Measurements from ENCODE around the gene NCOA1. TPM values are rescaled to one million over a fixed set of nuclear protein-coding genes. Genes with fewer than 3 reads are reported as not detected.

The NCOA1 gene
- total and polyA plus RNA-seq, 2 donors (not counting 3 experiments of a cell fraction or from before 2014, with no cell fraction given) = 11.4 to 14.1 TPM

DNA sequence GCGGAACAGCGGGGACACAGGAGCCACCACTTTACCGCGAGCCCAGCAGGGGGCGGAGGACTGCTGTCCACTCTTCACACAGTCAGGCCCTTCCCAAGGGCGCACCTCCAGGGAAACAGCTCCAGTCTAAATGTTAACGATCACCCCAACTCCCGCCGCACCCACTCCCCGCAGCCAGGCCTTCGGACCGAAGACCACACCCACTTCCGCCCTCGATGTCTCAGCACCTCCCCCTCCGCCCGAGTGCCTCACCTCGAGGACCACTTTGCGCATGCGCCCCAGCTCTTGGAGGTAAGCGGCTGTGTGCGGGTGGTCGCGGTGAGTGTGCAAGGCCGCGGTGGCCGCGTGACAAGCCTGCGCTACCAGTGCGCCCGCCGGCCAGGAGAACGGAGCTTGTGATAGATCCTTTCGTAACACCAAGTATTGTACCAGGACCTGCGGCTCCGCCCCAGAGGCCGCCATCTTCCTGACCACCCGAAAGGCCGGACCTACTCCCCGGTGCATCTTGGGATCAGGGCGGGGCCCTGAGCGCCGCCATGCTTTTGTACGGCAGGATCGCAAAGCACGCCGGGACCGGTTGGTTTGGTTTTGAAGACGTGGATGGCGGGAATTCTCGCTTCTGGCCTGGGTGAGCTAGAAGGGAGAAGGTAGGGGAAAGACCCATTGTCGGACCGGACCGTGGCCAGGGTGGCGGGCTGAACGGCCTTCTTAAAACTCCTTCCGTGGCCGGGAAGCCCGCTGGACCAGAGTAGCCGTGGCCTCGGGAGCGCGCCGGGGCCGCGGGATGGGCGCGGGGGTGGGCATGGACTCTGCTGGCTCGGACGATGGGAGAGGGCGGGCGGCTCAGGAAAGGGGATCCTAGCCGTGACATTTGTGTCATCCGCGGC lies 302.1 kb downstream of the NCOA1 start, which contains the start of the genes CENPO and PTRHD1:
Gene CENPO, plus strand, starts transcription at position 552 of the 887 bp plus-strand sequence. CDS start 495 bp downstream, outside the sequence.
Gene PTRHD1, minus strand, starts transcription at position 518 of the 887 bp plus-strand sequence. Its CDS starts 14 bp downstream, at position 504.
- peak within 1 kb of the TSS; percentile 81 for H3K27ac ChIP-seq (ENCODE audit: insufficient read depth, low read depth, low read length)
- peak within 1 kb of the TSS; percentile 57 to 82 (median 61) for H3K4me3 ChIP-seq (replicated peaks in 1 of 3; ENCODE audit: insufficient read depth in 1 of 3, low read depth in 1 of 3, low read length in 3 of 3)
- peak within 1 kb of the TSS; percentile 98 for H3K4me2 ChIP-seq (ENCODE audit: insufficient read depth, low read length)
- ChIA-PET CTCF (interaction anchor here (0.6 to 3.2 kb wide), 17 partner anchors 12 to 398 kb away, joined by 3 to 43 read pairs (median 3); no protein-coding TSS in a partner anchor), POLR2A (interaction anchor here (1.1 to 1.2 kb wide), 2 partner anchors 16 to 34 kb away, joined by 3 to 4 read pairs; no protein-coding TSS in a partner anchor)
- H3K9me1 ChIP-seq (replicated peaks; ENCODE audit: control insufficient read depth, extremely low read depth, insufficient read depth, low read length) = no peaks in the 10 kb centered on the region
- no peaks in the 10 kb centered on the region for H3K9me3 ChIP-seq (replicated peaks; ENCODE audit: control insufficient read depth, insufficient read depth, low read length)
- no peak for TF ChIP-seq MAX (IDR thresholded peaks at IDR 0.05; ENCODE audit: insufficient read depth, insufficient read length)
- no peak for TF ChIP-seq EZH2 (IDR thresholded peaks at IDR 0.05; ENCODE audit: borderline replicate concordance, low read depth, low read length, severe bottlenecking)
- peak; percentile 88 for TF ChIP-seq POLR2AphosphoS5 (IDR thresholded peaks at IDR 0.05; ENCODE audit: insufficient read depth, low read depth, low read length)
- TF ChIP-seq CTCF (IDR thresholded peaks at IDR 0.05; ENCODE audit: extremely low read depth in 1 of 2, insufficient read depth in 1 of 2, low read depth in 1 of 2, low read length in 2 of 2) = peak; percentile 67 to 82
- TF ChIP-seq FOS (IDR thresholded peaks at IDR 0.05; ENCODE audit: borderline replicate concordance, insufficient read depth, low read length) = no peak
- TF ChIP-seq GATA2 (IDR thresholded peaks at IDR 0.05; ENCODE audit: insufficient read depth, insufficient read length, low read depth, low read length) = no peak
- peak within 1 kb of the TSS; percentile 92 for H3K9ac ChIP-seq (replicated peaks; ENCODE audit: extremely low read depth, insufficient read depth, low read length)
- FAIRE-seq (peak; percentile 94), DNase-seq (ENCODE audit: low read depth, low spot score) (peak; percentile 98)
- no TSS peak for BruUV-seq (replicated peaks)
- no peaks in the 10 kb centered on the region for H3K27me3 ChIP-seq (ENCODE audit: control insufficient read depth in 2 of 2, insufficient read depth in 2 of 2, low read length in 2 of 2)
- intact Hi-C loops (cut with micrococcal nuclease) (loop anchor here (1.0 to 5.0 kb wide), 6 partner anchors 34 to 372 kb away; partner anchors contain the start of gene NCOA1), dilution Hi-C loops (cut with MboI; ENCODE audit: extremely low pct_ligation_motif_present, low sequenced_read_pairs) (no loop called here)
- peak within 1 kb of the TSS; percentile 75 for H2AFZ ChIP-seq (ENCODE audit: low read depth, low read length)
- H3K36me3 ChIP-seq (ENCODE audit: control insufficient read depth in 2 of 2, extremely low read depth in 1 of 2, insufficient read depth in 2 of 2, low read length in 2 of 2) = no peaks in the 10 kb centered on the region
- peaks cover 47% of the 10 kb centered on the region for H3K79me2 ChIP-seq (ENCODE audit: control insufficient read depth, insufficient read depth, low read length)
- no peaks in the 10 kb centered on the region for H4K20me1 ChIP-seq (replicated peaks; ENCODE audit: control insufficient read depth, extremely low read depth, insufficient read depth, low read length)
- H3K4me1 ChIP-seq (ENCODE audit: control insufficient read depth, extremely low read depth, insufficient read depth, low read length) = peaks cover 20% of the 10 kb centered on the region

All from endothelial cell of umbilical vein (primary cell).